IPS-15b (cell line): ENCODE results near the gene GRIA4.
"Not testable (repeated sequence)": the region's sequence is repeated elsewhere in the genome, so short reads cannot be mapped to it uniquely, and the experiment has no call there.

Source experiments
- H3K27me3 ChIP-seq: one replicate; pipeline ENCODE4 v1.6.1; 2013; ENCODE audit warnings: low read length; ENCODE audit not compliant: control insufficient read depth, insufficient read depth
- H3K36me3 ChIP-seq: one replicate; pipeline ENCODE4 v1.6.1; 2013; ENCODE audit warnings: low read length; ENCODE audit not compliant: control insufficient read depth, insufficient read depth
- H3K4me1 ChIP-seq: one replicate; pipeline ENCODE4 v1.6.1; 2013; ENCODE audit warnings: mild to moderate bottlenecking, low read length; ENCODE audit not compliant: control insufficient read depth, insufficient read depth
- H3K4me3 ChIP-seq: one replicate; pipeline ENCODE4 v1.5.1; 2013; ENCODE audit warnings: low read depth, low read length
- H3K9ac ChIP-seq: one replicate; pipeline ENCODE4 v1.6.1; 2013; ENCODE audit warnings: low read depth, mild to moderate bottlenecking, low read length
- H3K9me3 ChIP-seq: one replicate; pipeline ENCODE4 v1.6.1; 2013; ENCODE audit warnings: mild to moderate bottlenecking, low read length; ENCODE audit not compliant: control insufficient read depth, insufficient read depth

Gene GRIA4

DNA sequence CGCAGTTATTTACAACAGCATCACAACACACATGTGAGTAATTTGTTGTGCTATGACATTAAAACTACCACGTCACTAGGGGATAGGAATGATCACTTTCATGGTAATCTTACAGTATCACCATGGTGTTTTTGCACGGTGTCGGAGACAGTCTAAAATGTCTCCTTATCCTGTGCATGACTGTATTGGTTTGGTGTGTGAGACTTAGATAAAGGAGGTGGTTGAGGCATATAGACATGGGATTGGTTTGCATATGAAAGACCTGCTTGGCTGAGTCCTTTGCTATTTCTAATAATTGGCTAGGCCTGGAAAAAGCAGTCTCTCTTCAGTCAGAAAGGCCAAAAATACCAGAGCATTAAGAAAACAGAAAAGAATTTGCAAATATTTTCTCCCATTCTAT, 382.0 kb downstream of the GRIA4 start:
- Histone ChIP-seq H3K4me1 (peaks cover 4% of the 10 kb centered on the region), H3K4me3 (no peak overlapping the region), H3K36me3 (no peaks in the 10 kb centered on the region), H3K9ac (no peak overlapping the region), H3K27me3 (no peaks in the 10 kb centered on the region), H3K9me3 (no peaks in the 10 kb centered on the region)

DNA sequence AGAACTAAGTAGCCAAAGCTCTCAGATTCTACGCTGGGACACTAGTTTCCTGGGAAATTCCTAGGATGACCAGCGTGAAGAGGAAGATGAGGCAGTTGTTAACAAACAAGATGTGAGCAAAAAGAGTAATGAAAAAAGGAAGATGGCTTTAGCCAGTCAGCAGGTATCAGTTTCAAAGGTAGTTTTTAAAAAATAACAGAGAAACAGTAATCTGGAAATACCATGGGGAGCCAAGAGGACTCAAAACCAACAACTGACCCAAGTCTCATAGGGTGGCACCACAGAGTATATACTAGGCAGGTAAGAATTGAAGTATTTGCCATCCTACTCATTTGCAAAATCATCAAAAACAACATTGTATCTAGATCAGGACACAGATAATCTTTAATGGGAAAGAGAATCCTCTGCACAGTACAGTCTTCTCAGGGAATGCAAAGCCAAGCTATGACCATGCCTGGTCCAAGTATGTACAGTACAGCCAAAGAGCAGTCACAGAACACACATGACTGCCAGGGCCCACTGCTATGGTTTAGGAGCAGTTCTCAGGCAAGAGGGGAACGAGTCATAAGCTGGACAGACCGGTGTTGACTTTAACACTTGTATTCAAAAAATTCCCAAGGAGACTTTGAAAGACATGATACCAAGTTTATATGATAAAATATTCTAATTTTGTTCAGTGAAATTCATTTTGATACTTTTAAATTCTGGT, 391.6 kb downstream of the GRIA4 start:
- no peak overlapping the region for H3K4me3 ChIP-seq
- peaks cover 2% of the 10 kb centered on the region for H3K9me3 ChIP-seq
- H3K9ac ChIP-seq: no peak overlapping the region

DNA sequence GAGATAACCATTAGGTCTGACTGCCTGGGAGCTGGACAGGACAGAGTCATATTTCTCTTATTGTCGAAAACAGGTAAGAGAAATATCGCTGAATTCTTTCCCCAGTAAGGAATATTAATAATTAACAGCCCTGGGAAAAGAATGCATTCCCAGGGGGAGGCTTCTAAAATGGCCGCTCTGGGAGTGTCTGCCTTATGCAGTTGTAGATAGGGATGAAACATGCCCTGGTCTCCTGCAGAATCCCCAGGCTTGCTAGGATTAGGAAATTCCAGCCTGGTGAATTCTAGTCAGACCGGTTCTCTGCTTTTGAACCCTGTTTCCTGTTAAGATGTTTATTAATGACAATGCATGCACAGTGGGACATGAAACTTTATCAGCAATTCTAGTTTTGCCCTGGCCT, 393.2 kb downstream of the GRIA4 start:
- not testable (repeated sequence) for H3K4me1 ChIP-seq, H3K9me3 ChIP-seq, H3K36me3 ChIP-seq, H3K4me3 ChIP-seq, H3K9ac ChIP-seq, H3K27me3 ChIP-seq

More for the DNA sequence above, 391.6 kb downstream of the GRIA4 start:
- Histone ChIP-seq H3K4me1 (no peaks in the 10 kb centered on the region), H3K27me3 (no peaks in the 10 kb centered on the region), H3K36me3 (no peaks in the 10 kb centered on the region)

DNA sequence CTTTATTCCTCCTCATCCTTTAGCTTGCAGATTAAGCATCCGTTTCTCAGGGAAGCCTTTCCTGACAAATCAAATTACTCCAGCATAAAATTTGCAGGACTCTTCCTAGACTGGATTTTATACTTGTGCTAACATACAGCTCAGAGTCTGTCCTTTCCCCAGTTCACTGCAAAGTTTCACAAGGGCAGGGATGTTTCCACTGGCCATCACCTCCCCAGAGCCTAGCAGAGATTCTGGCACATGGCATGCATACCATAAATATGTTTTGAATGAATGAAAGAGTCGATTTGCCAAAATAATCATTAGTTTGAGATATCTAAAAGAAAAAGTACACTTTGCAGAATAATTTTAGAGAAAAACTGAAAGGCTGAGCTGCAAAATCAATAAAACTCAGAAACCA, 401.6 kb downstream of the GRIA4 start:
- no peak overlapping the region for H3K4me3 ChIP-seq
- no peaks in the 10 kb centered on the region for H3K27me3 ChIP-seq
- peaks cover 10% of the 10 kb centered on the region for H3K4me1 ChIP-seq
- H3K9me3 ChIP-seq: no peaks in the 10 kb centered on the region
- H3K36me3 ChIP-seq: peaks cover 7% of the 10 kb centered on the region
- no peak overlapping the region for H3K9ac ChIP-seq

DNA sequence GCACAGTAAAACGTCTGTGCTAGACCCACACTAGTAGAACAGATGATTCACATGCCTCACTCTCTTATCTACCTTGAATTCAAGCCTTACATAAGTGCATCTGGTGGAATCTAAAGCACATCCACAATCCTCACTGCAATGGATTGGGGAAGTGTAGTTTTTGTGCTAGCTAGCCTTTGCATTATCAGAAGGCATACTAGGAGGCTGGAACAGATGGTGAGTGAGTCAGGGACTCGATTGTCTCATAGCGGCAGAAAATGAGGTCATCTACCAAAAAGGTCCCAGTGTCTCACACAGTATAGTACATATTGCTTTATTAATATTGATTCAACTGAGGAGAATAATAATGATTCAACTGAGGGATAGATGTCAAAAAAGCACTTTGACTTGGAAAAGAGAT, 402.9 kb downstream of the GRIA4 start:
- Histone ChIP-seq H3K4me1 (peaks cover 10% of the 10 kb centered on the region), H3K27me3 (no peaks in the 10 kb centered on the region), H3K36me3 (peaks cover 7% of the 10 kb centered on the region), H3K9me3 (no peaks in the 10 kb centered on the region), H3K9ac (no peak overlapping the region), H3K4me3 (no peak overlapping the region)

DNA sequence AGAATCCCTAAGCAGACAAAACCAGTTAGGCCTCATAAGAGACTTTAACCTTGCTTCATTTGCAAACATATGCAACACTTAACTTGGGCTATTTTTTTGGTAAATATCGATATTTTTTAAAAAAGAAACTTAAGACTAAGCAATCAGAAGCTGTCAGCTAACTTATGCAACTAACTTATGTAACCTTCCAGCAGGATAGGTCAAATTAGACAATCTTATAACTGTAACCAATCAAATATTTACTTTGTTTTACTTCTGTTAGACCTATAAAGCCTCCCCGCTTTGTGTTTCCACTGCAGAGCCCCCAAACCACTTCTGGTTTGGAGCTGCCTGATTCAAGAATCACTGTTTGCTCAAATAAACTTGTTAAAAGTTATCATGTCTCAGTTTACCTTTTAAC, 404.2 kb downstream of the GRIA4 start:
- Histone ChIP-seq H3K4me3 (no peak overlapping the region), H3K9ac (peak overlapping the region; percentile 12), H3K9me3 (no peaks in the 10 kb centered on the region), H3K27me3 (no peaks in the 10 kb centered on the region), H3K4me1 (peaks cover 14% of the 10 kb centered on the region), H3K36me3 (peaks cover 7% of the 10 kb centered on the region)

- no peak overlapping the region for H3K4me3 ChIP-seq
- H3K27me3 ChIP-seq: no peaks in the 10 kb centered on the region
- peaks cover 19% of the 10 kb centered on the region for H3K4me1 ChIP-seq
- no peak overlapping the region for H3K9ac ChIP-seq
- no peaks in the 10 kb centered on the region for H3K9me3 ChIP-seq
- H3K36me3 ChIP-seq: peaks cover 3% of the 10 kb centered on the region
These were observed 404.7 kb downstream of the GRIA4 start for GRCh38 chr11:106014620-106015019.

- H3K4me1 ChIP-seq: peaks cover 20% of the 10 kb centered on the region
- H3K27me3 ChIP-seq: no peaks in the 10 kb centered on the region
- no peak overlapping the region for H3K4me3 ChIP-seq
- H3K36me3 ChIP-seq: no peaks in the 10 kb centered on the region
- no peak overlapping the region for H3K9ac ChIP-seq
- no peaks in the 10 kb centered on the region for H3K9me3 ChIP-seq
These were observed 405.2 kb downstream of the GRIA4 start for GRCh38 chr11:106015066-106015465.

- Histone ChIP-seq H3K27me3 (no peaks in the 10 kb centered on the region), H3K9ac (no peak overlapping the region), H3K4me1 (peaks cover 20% of the 10 kb centered on the region), H3K36me3 (no peaks in the 10 kb centered on the region), H3K4me3 (no peak overlapping the region), H3K9me3 (no peaks in the 10 kb centered on the region)
These were observed 407.2 kb downstream of the GRIA4 start for GRCh38 chr11:106017093-106017492.

DNA sequence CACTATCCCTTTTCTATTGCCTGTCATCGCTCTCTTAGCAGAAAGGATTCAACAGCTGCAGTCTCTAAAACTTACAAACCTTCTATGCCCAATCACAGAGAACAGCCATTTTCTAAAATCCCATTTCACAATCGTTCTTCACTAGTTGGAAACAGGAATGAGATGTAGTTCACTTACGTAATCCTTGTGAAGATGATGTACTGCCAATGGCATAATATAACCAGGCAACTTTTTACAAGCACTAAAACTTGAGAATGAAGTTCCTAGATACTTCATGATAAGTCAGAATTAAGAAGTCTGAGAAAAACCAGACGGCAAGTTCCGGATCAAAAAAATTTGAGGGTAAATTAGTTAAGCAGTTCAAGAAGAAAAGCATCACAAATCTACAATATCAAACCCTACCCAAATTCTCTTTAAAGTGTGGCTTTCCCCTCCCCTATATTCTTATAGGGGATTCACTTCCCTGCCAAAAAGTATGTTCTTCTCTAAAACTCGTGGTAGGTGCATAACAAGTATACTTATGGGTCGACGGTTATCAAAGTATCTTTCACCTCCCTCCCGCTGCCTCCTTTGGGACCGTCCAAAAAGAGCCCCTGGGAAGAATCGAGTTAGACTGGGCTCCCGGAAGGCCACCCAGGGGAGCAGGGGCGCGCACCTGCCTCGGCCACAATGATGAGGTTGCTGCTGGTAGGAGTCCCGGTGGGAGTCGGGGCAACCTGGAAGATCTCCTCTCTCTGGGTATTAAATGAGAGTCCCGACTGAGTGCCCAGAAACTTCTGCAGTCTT, 411.5 kb downstream of the GRIA4 start:
- Histone ChIP-seq H3K4me1 (peaks cover 14% of the 10 kb centered on the region), H3K4me3 (peak overlapping the region; percentile 92), H3K36me3 (no peaks in the 10 kb centered on the region), H3K9me3 (no peaks in the 10 kb centered on the region), H3K9ac (peak overlapping the region; percentile 66), H3K27me3 (no peaks in the 10 kb centered on the region)

GRCh38 chr11:106021967-106022794, 412.3 kb downstream of the GRIA4 start, which contains the start of gene MSANTD4:
MSANTD4 (minus strand) TSS chr11:106022240; CDS start chr11:106010917, 11,323 bp downstream.
- Histone ChIP-seq H3K9ac (peak within 1 kb of the TSS; percentile 66), H3K4me3 (peak within 1 kb of the TSS; percentile 92), H3K36me3 (no peaks in the 10 kb centered on the region), H3K27me3 (no peaks in the 10 kb centered on the region), H3K4me1 (peaks cover 14% of the 10 kb centered on the region), H3K9me3 (no peaks in the 10 kb centered on the region)
